ENCODE data around the gene DSCAML1. TPM values are rescaled to one million over a fixed set of nuclear protein-coding genes. Genes with fewer than 3 reads are reported as not detected.

The DSCAML1 gene
- total RNA-seq, 1 donor from 2014 or later, result 4.0 TPM

- no peak for DNase-seq (ENCODE audit: low read depth)
- TF ChIP-seq CTCF (conservative IDR thresholded peaks at IDR 0.05; ENCODE audit: low read depth, low read length), result no peak
- no peak overlapping the region for H3K4me3 ChIP-seq (ENCODE audit: low read depth, low read length)
Observed at GRCh38 chr11:117706322-117706814, 90.6 kb downstream of the DSCAML1 start.

- no peak for TF ChIP-seq CTCF (conservative IDR thresholded peaks at IDR 0.05; ENCODE audit: low read depth, low read length)
- no peak for DNase-seq (ENCODE audit: low read depth)
Observed at GRCh38 chr11:117705866-117706265, 91.2 kb downstream of the DSCAML1 start.

GRCh38 chr11:117704395-117705100, 92.5 kb downstream of the DSCAML1 start:
- H3K4me3 ChIP-seq (ENCODE audit: low read depth, low read length), result no peak overlapping the region
- DNase-seq (ENCODE audit: low read depth), result no peak
- TF ChIP-seq CTCF (conservative IDR thresholded peaks at IDR 0.05; ENCODE audit: low read depth, low read length), result no peak

More at GRCh38 chr11:117705866-117706265, 91.2 kb downstream of the DSCAML1 start:
- H3K4me3 ChIP-seq (ENCODE audit: low read depth, low read length), result no peak overlapping the region

- DNase-seq (ENCODE audit: low read depth), result no peak
- TF ChIP-seq CTCF (conservative IDR thresholded peaks at IDR 0.05; ENCODE audit: low read depth, low read length), result no peak
- no peak overlapping the region for H3K4me3 ChIP-seq (ENCODE audit: low read depth, low read length)
Observed at GRCh38 chr11:117702946-117703598, 93.9 kb downstream of the DSCAML1 start.

- no peak for TF ChIP-seq CTCF (conservative IDR thresholded peaks at IDR 0.05; ENCODE audit: low read depth, low read length)
- DNase-seq (ENCODE audit: low read depth), result no peak
- no peak overlapping the region for H3K4me3 ChIP-seq (ENCODE audit: low read depth, low read length)
Observed at GRCh38 chr11:117701781-117702180, 95.2 kb downstream of the DSCAML1 start.

GRCh38 chr11:117700551-117700950, 96.5 kb downstream of the DSCAML1 start:
- no peak for TF ChIP-seq CTCF (conservative IDR thresholded peaks at IDR 0.05; ENCODE audit: low read depth, low read length)
- no peak for DNase-seq (ENCODE audit: low read depth)
- no peak overlapping the region for H3K4me3 ChIP-seq (ENCODE audit: low read depth, low read length)
